GM23248 (cell line): ENCODE measurements around the gene SLC22A2.

Experiments used
- EZH2 ChIP-seq: fragments of 200-600 bp; sonication (generic); IDR thresholded peaks from 2 replicates; pipeline ENCODE4 v1.6.1; 2018; ENCODE audit warnings: antibody characterized with exemption, mild to moderate bottlenecking; ENCODE audit not compliant: insufficient read depth, poor library complexity, severe bottlenecking
- EZH2phosphoT487 ChIP-seq: fragments of 200-600 bp; sonication (generic); IDR thresholded peaks from 2 replicates; pipeline ENCODE4 v1.6.1; 2018; ENCODE audit warnings: antibody characterized with exemption, moderate library complexity, mild to moderate bottlenecking, low read depth; ENCODE audit not compliant: insufficient read depth

DNA sequence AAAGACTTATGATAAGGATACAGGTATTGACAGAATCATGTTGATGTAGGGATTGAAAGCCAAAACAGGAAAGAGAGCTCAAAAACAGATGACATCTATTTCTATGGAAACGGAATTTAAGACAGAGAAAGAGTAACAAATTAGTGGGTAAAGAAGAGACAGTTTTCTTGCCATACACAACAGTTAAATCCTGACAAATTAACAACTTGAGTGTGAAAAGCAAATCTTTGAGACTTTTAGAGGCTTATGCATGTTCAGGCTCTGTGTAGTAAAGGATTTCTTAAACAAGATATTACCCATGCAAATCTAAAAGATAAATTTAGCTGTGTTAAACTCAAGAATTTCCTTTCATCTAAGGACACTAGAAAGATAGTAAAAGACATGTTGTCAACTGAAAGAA lies 68.5 kb downstream of the SLC22A2 start:
- TF ChIP-seq EZH2phosphoT487 (no peak), EZH2 (no peak)
